ENCODE data around the gene CD2.

DNA sequence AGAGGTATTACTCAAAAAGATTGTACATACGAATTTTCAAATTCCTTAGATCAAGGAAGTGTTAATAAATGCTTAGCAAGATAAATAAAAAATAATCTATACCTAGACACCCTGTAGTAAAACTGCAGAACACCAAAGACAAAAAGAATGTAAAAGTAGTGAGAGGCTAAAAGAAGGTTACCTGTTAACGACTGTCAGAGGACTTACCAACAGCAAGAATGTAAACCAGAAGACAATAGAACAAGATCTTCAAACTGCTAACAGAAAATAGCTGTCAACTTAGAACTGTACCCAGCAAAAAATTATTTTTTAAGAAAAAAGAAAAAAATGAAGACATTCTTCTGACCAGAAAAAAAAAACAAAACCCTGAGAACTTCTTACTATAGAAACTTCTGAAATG is 51.2 kb downstream of the CD2 start:
- TF ChIP-seq, protein P1, sequence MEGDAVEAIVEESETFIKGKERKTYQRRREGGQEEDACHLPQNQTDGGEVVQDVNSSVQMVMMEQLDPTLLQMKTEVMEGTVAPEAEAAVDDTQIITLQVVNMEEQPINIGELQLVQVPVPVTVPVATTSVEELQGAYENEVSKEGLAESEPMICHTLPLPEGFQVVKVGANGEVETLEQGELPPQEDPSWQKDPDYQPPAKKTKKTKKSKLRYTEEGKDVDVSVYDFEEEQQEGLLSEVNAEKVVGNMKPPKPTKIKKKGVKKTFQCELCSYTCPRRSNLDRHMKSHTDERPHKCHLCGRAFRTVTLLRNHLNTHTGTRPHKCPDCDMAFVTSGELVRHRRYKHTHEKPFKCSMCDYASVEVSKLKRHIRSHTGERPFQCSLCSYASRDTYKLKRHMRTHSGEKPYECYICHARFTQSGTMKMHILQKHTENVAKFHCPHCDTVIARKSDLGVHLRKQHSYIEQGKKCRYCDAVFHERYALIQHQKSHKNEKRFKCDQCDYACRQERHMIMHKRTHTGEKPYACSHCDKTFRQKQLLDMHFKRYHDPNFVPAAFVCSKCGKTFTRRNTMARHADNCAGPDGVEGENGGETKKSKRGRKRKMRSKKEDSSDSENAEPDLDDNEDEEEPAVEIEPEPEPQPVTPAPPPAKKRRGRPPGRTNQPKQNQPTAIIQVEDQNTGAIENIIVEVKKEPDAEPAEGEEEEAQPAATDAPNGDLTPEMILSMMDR (conservative IDR thresholded peaks at IDR 0.05; ENCODE audit: low read depth, low read length), result no peak
- TF ChIP-seq EZH2 (IDR thresholded peaks at IDR 0.05; ENCODE audit: borderline replicate concordance, low read depth, low read length, poor library complexity, severe bottlenecking), result no peak

Data from A673 (cell line).